DMS53 treated with DMSO at 0.1 percent for 48 hours (cell line): Measurements from ENCODE around the gene ERMN.
"Not testable (repeated sequence)": the region's sequence is repeated elsewhere in the genome, so short reads cannot be mapped to it uniquely, and the experiment has no call there.

Experiments used
- DNase-seq: peaks from one replicate; lab custom pipeline; 2025; ENCODE audit not compliant: unreplicated experiment; lab: John Stamatoyannopoulos, UW

ERMN gene

GRCh38 chr2:157325786-157326185, at the start of gene ERMN:
ERMN (minus strand) TSS chr2:157325824; CDS start chr2:157325642, 182 bp downstream.
- no peak for DNase-seq

GRCh38 chr2:157375384-157375783, 49.8 kb upstream of the ERMN start:
- no peak for DNase-seq

- DNase-seq = not testable (repeated sequence)
Observed at GRCh38 chr2:157368508-157368907, 42.9 kb upstream of the ERMN start.

- DNase-seq = no peak
Observed at GRCh38 chr2:157367704-157368103, 42.1 kb upstream of the ERMN start.

- no peak for DNase-seq
Observed at GRCh38 chr2:157364257-157364974, 38.8 kb upstream of the ERMN start.

- no peak for DNase-seq
Observed at GRCh38 chr2:157363612-157364101, 38.0 kb upstream of the ERMN start.

- no peak for DNase-seq
Observed at GRCh38 chr2:157362627-157363026, 37.0 kb upstream of the ERMN start.

- no peak for DNase-seq
Observed at GRCh38 chr2:157361526-157361925, 35.9 kb upstream of the ERMN start.

- DNase-seq = no peak
Observed at GRCh38 chr2:157359628-157360027, 34.0 kb upstream of the ERMN start.

- no peak for DNase-seq
Observed at GRCh38 chr2:157355618-157356017, 30.0 kb upstream of the ERMN start.

- no peak for DNase-seq
Observed at GRCh38 chr2:157349949-157350515, 24.4 kb upstream of the ERMN start.

- no peak for DNase-seq
Observed at GRCh38 chr2:157348291-157348921, 22.8 kb upstream of the ERMN start.

- DNase-seq = no peak
Observed at GRCh38 chr2:157345647-157346389, 20.2 kb upstream of the ERMN start.

GRCh38 chr2:157341381-157341780, 15.8 kb upstream of the ERMN start:
- DNase-seq = not testable (repeated sequence)

GRCh38 chr2:157339965-157340655, 14.5 kb upstream of the ERMN start:
- DNase-seq = no peak

- no peak for DNase-seq
Observed at GRCh38 chr2:157337978-157338377, 12.4 kb upstream of the ERMN start.

GRCh38 chr2:157336137-157337010, 10.8 kb upstream of the ERMN start:
- DNase-seq = peak; percentile 41

GRCh38 chr2:157334797-157335196, 9.2 kb upstream of the ERMN start:
- no peak for DNase-seq

- DNase-seq = no peak
Observed at GRCh38 chr2:157334335-157334734, 8.7 kb upstream of the ERMN start.
